Measurements from ENCODE around the gene APIP. TPM values are rescaled to one million over a fixed set of nuclear protein-coding genes. Genes with fewer than 3 reads are reported as not detected.

Gene APIP
- total RNA-seq, 1 experiment from 2014 or later, result 24.3 TPM

DNA sequence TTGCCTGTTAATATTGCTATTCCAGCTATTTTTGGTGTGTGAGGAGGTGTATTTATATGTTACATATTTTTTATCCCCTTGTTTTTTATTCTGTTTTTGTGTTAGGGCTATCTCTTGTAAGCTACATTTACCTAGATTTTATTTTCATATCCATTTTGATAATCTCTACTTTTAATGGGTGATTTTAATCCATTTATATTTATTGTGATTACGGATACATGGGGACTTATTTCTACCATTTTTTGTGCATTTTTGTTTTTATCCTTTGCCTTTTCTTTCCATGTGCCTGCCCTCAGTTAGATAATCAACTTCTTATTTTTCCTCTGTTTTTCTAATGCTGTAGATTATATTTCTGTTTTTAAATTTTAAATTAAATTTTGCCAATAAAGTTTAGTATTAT is 28.5 kb upstream of the APIP start (continued):
- TF ChIP-seq USF1 (CRISPR knock-in tag; IDR thresholded peaks at IDR 0.05) (no peak), FOXP1 (CRISPR knock-in tag; IDR thresholded peaks at IDR 0.05; ENCODE audit: borderline replicate concordance) (no peak), NFATC4 (CRISPR knock-in tag; IDR thresholded peaks at IDR 0.05) (no peak), FOXJ3 (CRISPR knock-in tag; IDR thresholded peaks at IDR 0.05; ENCODE audit: borderline replicate concordance) (no peak), RORB (CRISPR knock-in tag; IDR thresholded peaks at IDR 0.05) (no peak), USF2 (CRISPR knock-in tag; IDR thresholded peaks at IDR 0.05) (no peak), NFE2L1 (CRISPR knock-in tag; IDR thresholded peaks at IDR 0.05) (no peak)

DNA sequence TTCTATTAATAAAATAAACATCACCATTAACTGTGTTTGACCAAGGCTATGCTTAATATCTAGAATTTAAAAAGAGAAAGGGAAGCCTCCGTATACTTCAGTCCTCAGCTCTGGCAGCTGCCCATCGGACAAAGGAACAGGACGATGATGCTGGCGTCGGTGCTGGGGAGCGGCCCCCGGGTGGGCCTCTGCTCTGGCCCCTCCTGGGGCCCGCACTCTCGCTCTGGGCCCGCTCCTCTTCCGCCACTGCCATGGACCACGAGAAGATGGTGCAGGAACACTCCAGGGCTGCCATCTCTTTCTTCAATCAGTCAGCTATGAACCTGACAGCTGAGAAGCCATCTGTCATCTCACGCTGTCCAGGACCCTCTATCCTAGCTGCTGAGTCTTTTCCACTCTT is 25.5 kb upstream of the APIP start:
- Mint-ChIP-seq H3K36me3 (peaks cover 7% of the 10 kb centered on the region), H3K4me3 (no peak overlapping the region), H3K27ac (no peak overlapping the region), H3K9me3 (peaks cover 8% of the 10 kb centered on the region), H3K27me3 (ENCODE audit: low read depth) (no peaks in the 10 kb centered on the region), H3K4me1 (peaks cover 3% of the 10 kb centered on the region; the same call in 1 of the 2 replicates)
- ChIA-PET POLR2A (no interaction called here), CTCF (no interaction called here)
- TF ChIP-seq ATF6 (CRISPR knock-in tag; IDR thresholded peaks at IDR 0.05) (no peak), FOXJ3 (CRISPR knock-in tag; IDR thresholded peaks at IDR 0.05; ENCODE audit: borderline replicate concordance) (no peak), JUN (CRISPR knock-in tag; IDR thresholded peaks at IDR 0.05) (no peak), ZNF396 (CRISPR knock-in tag; IDR thresholded peaks at IDR 0.05; ENCODE audit: borderline replicate concordance) (no peak), SMAD3 (CRISPR knock-in tag; IDR thresholded peaks at IDR 0.05; ENCODE audit: borderline replicate concordance) (no peak), MXD4 (CRISPR knock-in tag; IDR thresholded peaks at IDR 0.05; ENCODE audit: borderline replicate concordance) (no peak)
- TF ChIP-seq, protein P1, sequence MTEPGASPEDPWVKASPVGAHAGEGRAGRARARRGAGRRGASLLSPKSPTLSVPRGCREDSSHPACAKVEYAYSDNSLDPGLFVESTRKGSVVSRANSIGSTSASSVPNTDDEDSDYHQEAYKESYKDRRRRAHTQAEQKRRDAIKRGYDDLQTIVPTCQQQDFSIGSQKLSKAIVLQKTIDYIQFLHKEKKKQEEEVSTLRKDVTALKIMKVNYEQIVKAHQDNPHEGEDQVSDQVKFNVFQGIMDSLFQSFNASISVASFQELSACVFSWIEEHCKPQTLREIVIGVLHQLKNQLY (CRISPR knock-in tag; IDR thresholded peaks at IDR 0.05), result no peak
- ATAC-seq (no peak), DNase-seq (ENCODE audit: low spot score) (no peak)

DNA sequence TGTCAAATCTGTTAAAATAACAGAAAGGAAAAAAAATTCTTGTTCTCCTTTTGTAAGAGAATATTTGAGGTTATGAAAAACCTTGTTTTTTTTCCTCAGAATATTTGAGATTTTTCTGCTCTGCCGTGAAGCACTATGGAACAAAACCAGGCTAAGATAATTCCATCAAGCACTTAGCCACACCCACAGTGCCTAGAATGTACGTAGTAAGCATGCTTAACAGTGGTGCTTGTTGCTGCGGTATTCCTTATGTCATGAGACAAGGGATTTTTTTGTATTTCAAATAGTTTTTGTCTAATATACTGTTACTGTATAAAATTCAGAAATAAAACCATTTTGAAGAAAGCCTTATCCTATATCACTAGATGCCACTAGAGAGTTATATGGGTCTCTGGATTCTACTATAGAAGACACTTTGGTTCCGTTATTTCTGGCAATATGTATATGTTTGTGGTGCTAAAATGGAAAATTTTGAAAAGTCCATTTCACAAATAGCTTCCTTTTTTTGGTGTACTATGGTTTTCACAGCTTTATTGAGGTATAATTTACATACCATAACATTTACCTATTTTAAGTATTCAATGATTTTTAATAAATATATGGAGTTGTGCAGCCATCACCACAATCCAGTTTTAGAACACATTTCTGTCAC is 24.0 kb upstream of the APIP start:
- Mint-ChIP-seq H3K4me1 (peaks cover 3% of the 10 kb centered on the region; the same call in 1 of the 2 replicates), H3K4me3 (no peak overlapping the region), H3K9me3 (peaks cover 8% of the 10 kb centered on the region), H3K27me3 (ENCODE audit: low read depth) (no peaks in the 10 kb centered on the region), H3K36me3 (peaks cover 7% of the 10 kb centered on the region), H3K27ac (no peak overlapping the region)
- POLR2A ChIA-PET, result no interaction called here
- CTCF ChIA-PET, result no interaction called here
- no peak for TF ChIP-seq NR2C2 (CRISPR knock-in tag; IDR thresholded peaks at IDR 0.05)
- no peak for TF ChIP-seq AFF4 (CRISPR knock-in tag; IDR thresholded peaks at IDR 0.05; ENCODE audit: borderline replicate concordance)
- TF ChIP-seq TEAD1 (CRISPR knock-in tag; IDR thresholded peaks at IDR 0.05), result no peak
- no peak for TF ChIP-seq STAT6 (CRISPR knock-in tag; conservative IDR thresholded peaks at IDR 0.05; ENCODE audit: low read depth)
- no peak for DNase-seq (ENCODE audit: low spot score)
- no peak for ATAC-seq
